WI38 (cell line): ENCODE results near the gene MEPE.

Experiments used
- H3K4me3 ChIP-seq: 2 replicates; pipeline ENCODE4 v1.5.1; 2011; ENCODE audit warnings: low read depth, mild to moderate bottlenecking, control low read depth, low read length
- TF ChIP-seq, protein P1 (sequence below): IDR thresholded peaks from 2 replicates; pipeline ENCODE4 v1.5.1; 2012; ENCODE audit warnings: low read depth, mild to moderate bottlenecking, control low read depth, low read length

Gene MEPE

DNA sequence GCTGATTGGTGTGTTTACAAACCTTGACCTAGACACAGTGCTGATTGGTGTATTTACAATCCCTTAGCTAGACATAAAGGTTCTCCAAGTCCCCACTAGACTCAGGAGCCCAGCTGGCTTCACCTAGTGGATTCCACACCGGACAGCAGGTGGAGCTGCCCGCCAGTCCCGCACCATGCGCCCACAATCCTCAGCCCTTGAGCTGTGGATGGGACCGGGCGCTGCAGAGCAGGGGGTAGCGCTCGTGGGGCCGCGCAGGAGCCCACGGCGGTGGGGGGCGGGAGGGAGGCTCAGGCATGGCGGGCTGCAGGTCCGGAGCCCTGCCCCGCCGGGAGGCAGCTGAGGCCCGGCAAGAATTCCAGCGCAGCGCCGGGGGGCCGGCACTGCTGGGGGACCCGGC is 30.7 kb downstream of the MEPE start:
- H3K4me3 ChIP-seq: no peak overlapping the region
- TF ChIP-seq, protein P1, sequence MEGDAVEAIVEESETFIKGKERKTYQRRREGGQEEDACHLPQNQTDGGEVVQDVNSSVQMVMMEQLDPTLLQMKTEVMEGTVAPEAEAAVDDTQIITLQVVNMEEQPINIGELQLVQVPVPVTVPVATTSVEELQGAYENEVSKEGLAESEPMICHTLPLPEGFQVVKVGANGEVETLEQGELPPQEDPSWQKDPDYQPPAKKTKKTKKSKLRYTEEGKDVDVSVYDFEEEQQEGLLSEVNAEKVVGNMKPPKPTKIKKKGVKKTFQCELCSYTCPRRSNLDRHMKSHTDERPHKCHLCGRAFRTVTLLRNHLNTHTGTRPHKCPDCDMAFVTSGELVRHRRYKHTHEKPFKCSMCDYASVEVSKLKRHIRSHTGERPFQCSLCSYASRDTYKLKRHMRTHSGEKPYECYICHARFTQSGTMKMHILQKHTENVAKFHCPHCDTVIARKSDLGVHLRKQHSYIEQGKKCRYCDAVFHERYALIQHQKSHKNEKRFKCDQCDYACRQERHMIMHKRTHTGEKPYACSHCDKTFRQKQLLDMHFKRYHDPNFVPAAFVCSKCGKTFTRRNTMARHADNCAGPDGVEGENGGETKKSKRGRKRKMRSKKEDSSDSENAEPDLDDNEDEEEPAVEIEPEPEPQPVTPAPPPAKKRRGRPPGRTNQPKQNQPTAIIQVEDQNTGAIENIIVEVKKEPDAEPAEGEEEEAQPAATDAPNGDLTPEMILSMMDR: no peak

DNA sequence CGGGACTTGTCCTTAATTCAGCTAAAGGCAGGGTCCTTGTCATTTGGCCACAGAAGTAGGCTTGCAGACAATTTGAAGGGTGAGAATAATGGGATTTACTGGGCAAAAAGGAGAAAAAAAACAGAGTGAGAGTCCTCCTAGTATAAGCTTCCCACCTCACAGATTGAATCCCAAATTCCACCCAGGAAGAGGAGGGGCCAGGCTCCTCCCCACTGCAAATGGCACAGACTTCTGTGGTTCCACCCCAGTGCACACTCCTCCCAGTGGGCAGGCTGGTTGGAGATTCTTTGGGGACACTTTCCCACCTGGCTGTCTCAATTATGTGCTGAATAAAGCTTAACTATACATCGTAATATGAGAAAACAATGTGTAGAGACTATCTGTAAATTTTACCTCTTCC is 31.6 kb downstream of the MEPE start:
- TF ChIP-seq, protein P1: no peak
- no peak overlapping the region for H3K4me3 ChIP-seq

DNA sequence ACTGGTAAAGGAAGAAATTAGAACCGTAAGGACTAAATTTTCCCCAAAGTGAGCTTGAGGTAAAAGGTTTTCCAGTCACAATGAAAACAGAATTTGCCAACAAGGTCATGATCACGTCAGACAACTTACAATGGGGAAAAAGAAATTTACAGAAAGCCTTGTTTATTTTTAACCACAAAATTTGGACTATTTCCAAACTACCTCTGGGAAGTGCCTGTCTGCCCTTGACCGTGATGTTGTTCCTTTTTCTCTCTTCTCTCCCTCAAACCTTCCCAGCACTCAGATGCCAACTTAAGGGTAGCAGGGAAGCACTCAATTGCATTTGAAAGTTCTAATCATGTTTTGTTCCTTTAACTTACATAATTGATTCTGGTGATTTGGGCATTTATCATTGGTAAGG is 32.5 kb downstream of the MEPE start:
- H3K4me3 ChIP-seq: no peak overlapping the region
- TF ChIP-seq, protein P1: no peak

DNA sequence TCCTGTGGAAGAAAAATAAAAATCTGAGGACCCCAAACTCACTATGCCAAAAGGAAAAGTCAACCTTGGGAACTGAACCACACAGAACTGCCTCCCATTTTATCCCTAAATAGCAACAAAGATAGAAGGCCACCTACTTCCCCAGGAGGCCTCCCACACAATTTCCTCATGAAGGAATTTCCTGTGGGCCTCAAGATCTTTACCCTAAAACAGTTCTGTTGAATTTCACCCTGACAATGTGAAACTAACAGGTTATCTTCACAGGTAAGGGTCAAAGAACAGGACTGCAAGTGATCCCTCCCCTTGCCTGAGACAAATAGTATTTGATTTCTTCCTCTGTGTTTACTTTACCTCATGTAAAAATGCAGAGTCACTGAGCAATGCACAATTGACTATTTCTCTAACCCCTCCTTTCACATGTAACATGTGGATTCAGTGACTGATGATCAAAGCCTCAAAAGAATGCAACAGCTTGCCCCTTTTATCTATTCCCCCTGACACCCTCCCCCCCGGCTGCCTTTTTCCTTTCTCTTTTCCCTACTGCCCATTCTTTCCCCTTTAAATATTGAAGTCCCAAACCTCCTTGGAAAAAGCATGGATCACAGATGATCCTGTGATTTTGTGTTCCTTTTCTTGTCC is 33.3 kb downstream of the MEPE start:
- no peak overlapping the region for H3K4me3 ChIP-seq
- TF ChIP-seq, protein P1: no peak

DNA sequence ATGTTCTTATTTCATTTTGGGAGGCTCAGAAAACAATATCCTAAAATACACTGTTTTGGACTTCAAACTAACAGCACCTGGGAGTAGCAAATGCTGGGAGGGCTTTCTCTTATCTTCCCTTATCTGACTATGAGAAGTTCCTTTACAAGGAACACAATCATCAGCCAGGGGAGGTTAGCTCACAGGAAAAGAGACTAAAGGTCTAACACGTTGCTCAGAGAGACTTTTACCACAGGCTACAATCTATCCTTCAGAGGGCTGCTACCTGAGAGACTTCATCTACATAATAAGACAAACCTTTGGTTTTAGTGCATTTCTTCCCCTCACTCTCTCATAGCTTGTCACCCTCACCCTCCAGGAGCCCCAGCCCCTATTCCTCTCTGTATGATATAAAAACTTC is 35.8 kb downstream of the MEPE start:
- H3K4me3 ChIP-seq: no peak overlapping the region
- TF ChIP-seq, protein P1: no peak

DNA sequence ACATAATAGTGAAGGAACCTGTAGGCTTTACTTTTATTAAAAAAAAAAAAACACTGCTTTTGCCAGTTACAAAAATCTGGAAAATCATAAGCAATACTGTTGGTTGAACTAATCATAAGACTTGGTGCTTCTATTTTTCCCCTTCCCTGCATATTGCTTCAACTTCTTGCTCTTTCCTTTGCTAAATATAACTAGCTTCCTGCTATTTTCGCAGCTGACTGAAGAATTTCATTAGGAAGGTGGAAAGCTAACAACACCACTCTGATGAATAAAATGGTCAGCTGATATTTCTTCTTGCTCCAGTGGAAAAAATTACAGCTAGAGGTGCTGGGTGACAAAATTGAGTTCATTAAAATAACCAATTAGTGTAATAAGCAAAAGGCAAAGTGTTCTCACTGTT is 39.3 kb downstream of the MEPE start:
- TF ChIP-seq, protein P1: no peak
- no peak overlapping the region for H3K4me3 ChIP-seq

DNA sequence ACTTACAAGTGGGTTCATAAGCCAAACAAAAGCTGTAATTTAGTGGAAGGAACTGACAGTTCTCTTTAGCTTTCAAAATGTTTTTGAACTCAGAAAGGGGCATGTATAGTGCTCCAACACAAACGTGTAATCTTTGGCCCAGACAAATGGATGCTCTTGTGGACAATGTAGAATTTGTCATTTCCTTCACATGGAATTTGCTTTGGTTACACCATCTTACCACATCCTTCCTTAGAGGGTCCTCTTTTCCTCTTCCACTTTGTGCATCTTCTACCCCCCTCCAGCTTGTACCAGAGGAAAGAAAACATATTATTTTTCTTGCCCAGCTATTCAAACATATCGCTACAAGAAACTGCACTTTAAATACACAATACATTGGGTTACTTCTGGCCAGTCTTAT is 42.4 kb downstream of the MEPE start:
- TF ChIP-seq, protein P1: no peak
- H3K4me3 ChIP-seq: no peak overlapping the region
